GM23248 (cell line): ENCODE data around the gene DPM1. TPM values are rescaled to one million over a fixed set of nuclear protein-coding genes. Genes with fewer than 3 reads are reported as not detected.

Source experiments
- DNase-seq: peaks from one replicate; pipeline ENCODE4 v3.0.0-alpha.2; 2015
- H2AFZ ChIP-seq: fragments of 200-600 bp; sonication (generic); 2 replicates; pipeline ENCODE4 v1.6.1; 2016; ENCODE audit warnings: antibody characterized with exemption
- H3F3A ChIP-seq: fragments of 200-600 bp; sonication (generic); 2 replicates; pipeline ENCODE4 v1.6.1; 2016; ENCODE audit warnings: mild to moderate bottlenecking, antibody characterized with exemption, mixed run types; ENCODE audit not compliant: insufficient read depth
- H3K27ac ChIP-seq: fragments of 200-600 bp; sonication (generic); 2 replicates; pipeline ENCODE4 v1.5.1; 2016; ENCODE audit warnings: mild to moderate bottlenecking
- H3K27me3 ChIP-seq: fragments of 200-600 bp; sonication (generic); replicated peaks from 2 replicates; pipeline ENCODE4 v1.6.1; 2016; ENCODE audit warnings: mild to moderate bottlenecking; ENCODE audit not compliant: insufficient read depth
- H3K36me3 ChIP-seq: fragments of 200-600 bp; sonication (generic); 2 replicates; pipeline ENCODE4 v1.6.1; 2016; ENCODE audit warnings: low read depth, mild to moderate bottlenecking
- H3K4me1 ChIP-seq: fragments of 200-600 bp; sonication (generic); 2 replicates; pipeline ENCODE4 v1.6.1; 2016; ENCODE audit warnings: mild to moderate bottlenecking; ENCODE audit not compliant: insufficient read depth
- H3K4me2 ChIP-seq: fragments of 200-600 bp; sonication (generic); one replicate; pipeline ENCODE4 v1.6.1; 2016; ENCODE audit warnings: mild to moderate bottlenecking; ENCODE audit not compliant: unreplicated experiment
- H3K4me3 ChIP-seq: fragments of 200-600 bp; sonication (generic); 2 replicates; pipeline ENCODE4 v1.5.1; 2016; ENCODE audit warnings: mild to moderate bottlenecking
- H3K79me2 ChIP-seq: fragments of 200-600 bp; sonication (generic); 2 replicates; pipeline ENCODE4 v1.6.1; 2016; ENCODE audit warnings: mild to moderate bottlenecking; ENCODE audit not compliant: insufficient read depth
- H3K9ac ChIP-seq: fragments of 200-600 bp; sonication (generic); 2 replicates; pipeline ENCODE4 v1.6.1; 2016; ENCODE audit warnings: mild to moderate bottlenecking
- H3K9me2 ChIP-seq: fragments of 200-600 bp; sonication (generic); 2 replicates; pipeline ENCODE4 v1.6.1; 2016; ENCODE audit warnings: mixed run types, mild to moderate bottlenecking, moderate library complexity; ENCODE audit not compliant: insufficient read depth
- H3K9me3 ChIP-seq: fragments of 200-600 bp; sonication (generic); one replicate; pipeline ENCODE4 v1.6.1; 2017; ENCODE audit warnings: low read depth
- H4K20me1 ChIP-seq: fragments of 200-600 bp; sonication (generic); 2 replicates; pipeline ENCODE4 v1.6.0; 2016; ENCODE audit not compliant: insufficient read depth
- EZH2 ChIP-seq: fragments of 200-600 bp; sonication (generic); IDR thresholded peaks from 2 replicates; pipeline ENCODE4 v1.6.1; 2018; ENCODE audit warnings: antibody characterized with exemption, mild to moderate bottlenecking; ENCODE audit not compliant: insufficient read depth, poor library complexity, severe bottlenecking
- EZH2phosphoT487 ChIP-seq: fragments of 200-600 bp; sonication (generic); IDR thresholded peaks from 2 replicates; pipeline ENCODE4 v1.6.1; 2018; ENCODE audit warnings: antibody characterized with exemption, moderate library complexity, mild to moderate bottlenecking, low read depth; ENCODE audit not compliant: insufficient read depth
- WGBS, 2 experiments: methylation state at CpG; one replicate each; pipeline ENCODE4 v1.1.6; 2015 to 2017; ENCODE audit warnings: low lambda C conversion rate in 2 of 2, low coverage in 1 of 2; ENCODE audit errors: missing lambda C conversion rate in 2 of 2; 5-methylcytosine and 5-hydroxymethylcytosine counted together
- in situ Hi-C: fragments of 300-500 bp; cut with MboI; formaldehyde crosslinking; loops from 2 replicates; pipeline ENCODE4 v1.15.0; 2020
- polyA plus RNA-seq: library from polyadenylated mRNA; unstranded; fragments of >200 nt; fragmentation: Nextera tagmentation; extraction: Ambion mirVana; gene quantifications from 2 replicates; pipeline ENCODE4 v1.2.1, GENCODE V29; 2016
- total RNA-seq: library from RNA; depleted of rRNA; stranded (reverse); fragments of >200 nt; shearing (Covaris generic); gene quantifications from 2 replicates; pipeline ENCODE4 v1.2.3, GENCODE V29; 2014

DPM1 gene
- total and polyA plus RNA-seq, 2 experiments from 2014 or later, result 93.1 to 127 TPM

DNA sequence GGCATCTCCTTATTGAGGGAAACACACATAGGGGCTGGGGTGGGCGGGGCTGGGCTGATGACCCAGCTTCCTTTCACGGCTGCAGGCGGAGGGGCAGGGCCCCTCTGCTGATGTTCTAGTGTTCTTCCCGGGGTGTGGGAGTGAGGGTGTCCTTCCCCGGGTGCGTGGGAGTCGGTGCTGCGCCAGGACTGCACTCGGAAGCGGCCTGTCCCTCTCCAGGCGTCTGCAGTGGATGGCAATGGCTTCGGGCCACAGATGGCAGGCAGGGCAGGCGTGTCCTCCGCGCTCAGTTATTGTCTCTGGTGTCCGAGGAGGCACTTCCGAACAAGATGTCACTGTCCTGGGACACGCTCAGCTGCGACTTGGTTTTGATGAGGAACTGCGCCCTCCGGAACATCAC is 45.4 kb upstream of the DPM1 start:
- H3F3A ChIP-seq, result no peaks in the 10 kb centered on the region
- no peaks in the 10 kb centered on the region for H4K20me1 ChIP-seq
- no peak overlapping the region for H3K9ac ChIP-seq
- no peak overlapping the region for H2AFZ ChIP-seq
- 82 to 96% methylated on average over 11 to 19 of the region's 21 CpGs for WGBS, 2 experiments
- no peaks in the 10 kb centered on the region for H3K9me3 ChIP-seq
- in situ Hi-C loops, result no loop called here
- H3K27ac ChIP-seq, result no peak overlapping the region
- no peak for DNase-seq
- no peak overlapping the region for H3K4me3 ChIP-seq
- H3K79me2 ChIP-seq, result no peaks in the 10 kb centered on the region
- H3K4me1 ChIP-seq, result no peaks in the 10 kb centered on the region
- no peaks in the 10 kb centered on the region for H3K27me3 ChIP-seq
- H3K9me2 ChIP-seq, result no peaks in the 10 kb centered on the region
- no peak for TF ChIP-seq EZH2
- no peak for TF ChIP-seq EZH2phosphoT487
- H3K36me3 ChIP-seq, result peaks cover 3% of the 10 kb centered on the region; the same call in 1 of the 2 replicates
- H3K4me2 ChIP-seq, result no peak overlapping the region

DNA sequence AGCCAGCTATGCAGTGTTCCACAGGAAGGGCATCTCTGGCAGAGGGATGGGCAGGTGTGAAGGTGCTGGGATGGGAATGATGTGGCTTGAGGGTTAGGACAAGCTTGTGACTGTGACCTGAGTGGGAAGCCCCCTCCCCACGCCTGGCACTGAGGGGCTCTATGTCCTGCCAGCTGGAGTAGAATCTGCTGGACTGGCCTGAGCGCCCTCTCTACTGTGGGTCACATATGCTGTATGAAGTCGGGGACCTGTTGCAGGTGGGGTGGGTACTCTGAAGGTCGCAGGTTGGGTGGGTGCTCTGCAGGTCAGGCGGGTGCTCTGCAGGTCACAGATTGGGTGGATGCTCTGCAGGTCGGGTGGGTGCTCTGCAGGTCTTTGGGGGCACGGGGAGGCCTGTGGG is 44.3 kb upstream of the DPM1 start:
- no peak overlapping the region for H2AFZ ChIP-seq
- H3K4me3 ChIP-seq, result no peak overlapping the region
- no peaks in the 10 kb centered on the region for H3F3A ChIP-seq
- TF ChIP-seq EZH2, result no peak
- no peak for TF ChIP-seq EZH2phosphoT487
- H3K79me2 ChIP-seq, result no peaks in the 10 kb centered on the region
- no peak overlapping the region for H3K9ac ChIP-seq
- H3K9me2 ChIP-seq, result no peaks in the 10 kb centered on the region
- no peak overlapping the region for H3K4me2 ChIP-seq
- H3K36me3 ChIP-seq, result no peaks in the 10 kb centered on the region
- H3K9me3 ChIP-seq, result no peaks in the 10 kb centered on the region
- no peak for DNase-seq
- in situ Hi-C loops, result no loop called here
- H3K4me1 ChIP-seq, result no peaks in the 10 kb centered on the region
- WGBS, 2 experiments, result 69 to 78% methylated on average over 7 of the region's 7 CpGs
- H3K27ac ChIP-seq, result no peak overlapping the region
- H3K27me3 ChIP-seq, result no peaks in the 10 kb centered on the region
- H4K20me1 ChIP-seq, result no peaks in the 10 kb centered on the region

- H3K36me3 ChIP-seq, result no peaks in the 10 kb centered on the region
- H3K79me2 ChIP-seq, result no peaks in the 10 kb centered on the region
- H3K9me2 ChIP-seq, result no peaks in the 10 kb centered on the region
- H4K20me1 ChIP-seq, result no peaks in the 10 kb centered on the region
- H2AFZ ChIP-seq, result no peak overlapping the region
- 84 to 87% methylated on average over 19 to 20 of the region's 20 CpGs for WGBS, 2 experiments
- H3K4me2 ChIP-seq, result no peak overlapping the region
- H3K27ac ChIP-seq, result no peak overlapping the region
- DNase-seq, result no peak
- no peak overlapping the region for H3K4me3 ChIP-seq
- no peaks in the 10 kb centered on the region for H3K27me3 ChIP-seq
- TF ChIP-seq EZH2 (no peak), EZH2phosphoT487 (no peak)
- no peaks in the 10 kb centered on the region; the same call in 1 of the 2 replicates for H3F3A ChIP-seq
- no peak overlapping the region for H3K9ac ChIP-seq
- in situ Hi-C loops, result no loop called here
- H3K4me1 ChIP-seq, result peaks cover 7% of the 10 kb centered on the region
- H3K9me3 ChIP-seq, result no peaks in the 10 kb centered on the region
These were observed 43.3 kb upstream of the DPM1 start for GRCh38 chr20:51001430-51002265.

- no peak overlapping the region for H3K27ac ChIP-seq
- no peaks in the 10 kb centered on the region for H3K36me3 ChIP-seq
- H3K4me2 ChIP-seq, result no peak overlapping the region
- H3K4me1 ChIP-seq, result peaks cover 7% of the 10 kb centered on the region
- no peaks in the 10 kb centered on the region; the same call in 1 of the 2 replicates for H3F3A ChIP-seq
- in situ Hi-C loops, result loop anchor here (25.0 kb wide), 2 partner anchors 788 to 1088 kb away; no protein-coding TSS in a partner anchor
- no peak overlapping the region for H3K9ac ChIP-seq
- 84 to 88% methylated on average over 3 to 4 of the region's 4 CpGs for WGBS, 2 experiments
- no peak overlapping the region for H3K4me3 ChIP-seq
- H3K9me2 ChIP-seq, result no peaks in the 10 kb centered on the region
- DNase-seq, result no peak
- no peaks in the 10 kb centered on the region for H3K27me3 ChIP-seq
- TF ChIP-seq EZH2, result no peak
- TF ChIP-seq EZH2phosphoT487, result no peak
- no peak overlapping the region for H2AFZ ChIP-seq
- H3K79me2 ChIP-seq, result no peaks in the 10 kb centered on the region
- H4K20me1 ChIP-seq, result no peaks in the 10 kb centered on the region
- no peaks in the 10 kb centered on the region for H3K9me3 ChIP-seq
These were observed 41.0 kb upstream of the DPM1 start for GRCh38 chr20:50999355-50999754.
